ENCODE results near the gene GMFB.

The GMFB gene

DNA sequence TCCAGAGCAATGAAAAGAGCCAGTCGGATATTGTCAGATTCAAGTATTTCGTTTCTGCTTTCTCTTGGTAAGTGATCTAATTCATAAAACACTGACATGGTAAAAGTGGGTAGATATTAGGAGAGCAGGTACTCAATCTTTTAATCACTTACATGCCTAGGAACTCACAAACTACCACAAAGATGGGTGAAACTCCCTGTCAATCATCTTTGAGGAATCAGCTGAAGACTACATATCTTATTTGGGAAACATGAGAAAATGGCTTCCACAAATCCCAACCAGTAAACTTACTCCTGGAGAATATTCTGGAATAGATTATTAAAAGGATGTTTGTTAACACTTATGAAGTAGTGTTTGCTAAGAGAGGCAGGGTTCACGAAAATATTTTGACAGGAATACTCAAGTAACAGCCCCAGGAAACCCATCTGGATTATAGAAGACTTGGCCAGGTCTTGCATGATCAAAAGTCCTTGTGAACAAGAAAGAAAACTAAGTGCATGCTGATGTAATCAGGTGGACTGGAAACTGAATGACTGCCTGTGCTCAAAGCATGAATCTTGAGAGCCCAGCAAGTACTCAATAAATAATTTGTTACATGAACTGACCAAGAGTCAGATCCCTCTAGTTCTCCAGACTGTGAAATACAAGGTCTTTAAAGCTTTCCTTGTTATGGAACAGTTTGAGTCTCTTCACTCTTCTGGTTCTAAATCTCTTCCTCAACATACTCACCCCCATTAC is 63.1 kb downstream of the GMFB start:
- no peak for DNase-seq (ENCODE audit: low read depth)

DNA sequence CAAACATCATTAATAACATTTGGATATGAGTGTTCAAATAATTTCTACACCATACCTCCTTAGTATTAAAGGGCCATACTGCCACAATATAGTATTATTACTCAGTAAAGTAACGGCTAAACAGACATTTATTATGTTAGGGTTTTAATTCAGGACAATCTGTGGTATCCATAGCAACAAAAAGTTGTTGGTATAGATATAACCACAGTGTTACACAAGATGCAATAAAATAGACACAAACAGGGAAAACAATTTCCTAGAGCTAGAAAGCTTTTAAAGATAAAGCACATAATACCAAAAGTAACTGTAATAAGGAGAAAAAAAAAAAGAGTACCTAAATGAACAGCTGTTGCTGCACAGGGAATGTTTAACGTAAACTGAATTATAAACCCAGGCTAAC is 63.7 kb downstream of the GMFB start:
- no peak for DNase-seq (ENCODE audit: low read depth)
